ENCODE measurements around the gene DNAJC17.

- TF ChIP-seq MAX (IDR thresholded peaks at IDR 0.05) (no peak), CTCF (IDR thresholded peaks at IDR 0.05 in 2 of 3, conservative IDR thresholded peaks at IDR 0.05 in 1 of 3; ENCODE audit: borderline replicate concordance in 1 of 3, insufficient read depth in 1 of 3, low read depth in 2 of 3, low read length in 2 of 3) (no peak), EZH2 (IDR thresholded peaks at IDR 0.05) (no peak), POLR2A (IDR thresholded peaks at IDR 0.05; ENCODE audit: borderline replicate concordance, extremely low read depth, insufficient read depth, insufficient read length) (no peak), ZBTB33 (IDR thresholded peaks at IDR 0.05; ENCODE audit: extremely low read depth, insufficient replicate concordance, low read length) (no peak), REST (IDR thresholded peaks at IDR 0.05; ENCODE audit: low read depth) (no peak), ATF3 (IDR thresholded peaks at IDR 0.05) (no peak), SP1 (IDR thresholded peaks at IDR 0.05; ENCODE audit: low read depth) (no peak), CEBPB (IDR thresholded peaks at IDR 0.05; ENCODE audit: low read depth) (no peak), JUND (IDR thresholded peaks at IDR 0.05) (no peak), RAD21 (IDR thresholded peaks at IDR 0.05; ENCODE audit: low read depth) (no peak), EGR1 (IDR thresholded peaks at IDR 0.05; ENCODE audit: low read depth) (no peak)
These were observed 24.6 kb upstream of the DNAJC17 start for GRCh38 chr15:40831861-40832260.

Data from HCT116 (cell line).